ENCODE results near the gene ESR2.
"Not testable (repeated sequence)": the region's sequence is repeated elsewhere in the genome, so short reads cannot be mapped to it uniquely, and the experiment has no call there.

ESR2 gene

DNA sequence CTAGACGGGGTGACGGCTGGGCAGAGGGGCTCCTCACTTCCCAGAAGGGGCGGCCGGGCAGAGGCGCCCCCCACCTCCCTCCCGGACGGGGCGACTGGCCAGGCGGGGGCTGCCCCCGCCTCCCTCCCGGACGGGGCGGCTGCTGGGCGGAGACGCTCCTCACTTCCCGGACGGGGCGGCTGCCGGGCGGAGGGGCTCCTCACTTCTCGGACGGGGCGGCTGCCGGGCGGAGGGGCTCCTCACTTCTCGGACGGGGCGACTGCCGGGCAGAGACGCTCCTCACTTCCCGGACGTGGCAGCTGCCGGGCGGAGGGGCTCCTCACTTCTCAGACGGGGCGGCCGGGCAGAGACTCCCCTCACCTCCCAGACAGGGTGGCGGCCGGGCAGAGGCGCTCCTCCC, 111.3 kb downstream of the ESR2 start:
- not testable (repeated sequence) for H3K4me3 ChIP-seq (ENCODE audit: insufficient read depth in 1 of 2, low read depth in 1 of 2, low read length in 2 of 2); H3K23ac ChIP-seq (ENCODE audit: low read length in 2 of 2); H4K91ac ChIP-seq (ENCODE audit: low read length); H3K9me3 ChIP-seq (ENCODE audit: control insufficient read depth, low read length); DNase-seq; H2BK120ac ChIP-seq (ENCODE audit: low read depth, low read length); H3K4me2 ChIP-seq (ENCODE audit: low read length, poor library complexity, severe bottlenecking); H3K4me1 ChIP-seq (ENCODE audit: control insufficient read depth, insufficient read depth, low read depth, low read length); H3K14ac ChIP-seq (ENCODE audit: low read length in 2 of 2); H2BK12ac ChIP-seq (ENCODE audit: low read length in 2 of 2); H3K9ac ChIP-seq (ENCODE audit: low read length); H3K79me1 ChIP-seq (replicated peaks; ENCODE audit: low read length, poor library complexity, severe bottlenecking); H3K4ac ChIP-seq (ENCODE audit: low read depth in 1 of 2, low read length in 2 of 2); H2BK5ac ChIP-seq (ENCODE audit: low read depth, low read length, poor library complexity, severe bottlenecking); H2AFZ ChIP-seq (ENCODE audit: low read depth, low read length); H3K27ac ChIP-seq (ENCODE audit: low read length, poor library complexity, severe bottlenecking); H3K27me3 ChIP-seq (ENCODE audit: control insufficient read depth in 1 of 2, insufficient read depth in 1 of 2, low read length in 2 of 2); H2AK5ac ChIP-seq (ENCODE audit: low read length, severe bottlenecking); H2BK15ac ChIP-seq (ENCODE audit: low read depth, poor library complexity, severe bottlenecking); H3K18ac ChIP-seq (ENCODE audit: low read depth in 1 of 2, low read length in 2 of 2); H4K8ac ChIP-seq (ENCODE audit: low read length)
- WGBS: 95% methylated on average over 25 of the region's 40 CpGs
- peaks cover 0 to 14% of the 10 kb centered on the region in 2 experiments for H3K36me3 ChIP-seq (ENCODE audit: control insufficient read depth in 1 of 2, insufficient read depth in 2 of 2, low read depth in 1 of 2, low read length in 2 of 2)

DNA sequence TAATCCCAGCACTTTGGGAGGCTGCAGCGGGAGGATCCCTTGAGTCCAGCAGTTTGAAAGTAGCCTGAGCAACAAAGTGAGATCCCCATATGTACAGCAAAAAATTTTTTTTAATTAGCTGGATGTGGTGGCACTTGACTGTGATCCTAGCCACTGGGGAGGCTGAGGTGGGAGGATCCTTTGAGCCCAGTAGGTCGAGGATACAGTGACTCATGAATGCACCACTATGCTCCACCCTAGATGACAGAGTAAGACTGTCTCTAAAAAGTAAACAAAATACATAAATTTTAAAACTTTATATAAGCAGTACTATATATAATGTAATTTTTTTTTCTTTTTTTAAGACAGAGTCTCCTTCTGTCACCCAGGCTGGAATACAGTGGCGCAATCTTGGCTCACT, 115.4 kb downstream of the ESR2 start:
- Histone ChIP-seq H3K4me3 (ENCODE audit: insufficient read depth in 1 of 2, low read depth in 1 of 2, low read length in 2 of 2) (no peak overlapping the region), H2BK5ac (ENCODE audit: low read depth, low read length, poor library complexity, severe bottlenecking) (no peak overlapping the region), H3K27ac (ENCODE audit: low read length, poor library complexity, severe bottlenecking) (no peak overlapping the region)

DNA sequence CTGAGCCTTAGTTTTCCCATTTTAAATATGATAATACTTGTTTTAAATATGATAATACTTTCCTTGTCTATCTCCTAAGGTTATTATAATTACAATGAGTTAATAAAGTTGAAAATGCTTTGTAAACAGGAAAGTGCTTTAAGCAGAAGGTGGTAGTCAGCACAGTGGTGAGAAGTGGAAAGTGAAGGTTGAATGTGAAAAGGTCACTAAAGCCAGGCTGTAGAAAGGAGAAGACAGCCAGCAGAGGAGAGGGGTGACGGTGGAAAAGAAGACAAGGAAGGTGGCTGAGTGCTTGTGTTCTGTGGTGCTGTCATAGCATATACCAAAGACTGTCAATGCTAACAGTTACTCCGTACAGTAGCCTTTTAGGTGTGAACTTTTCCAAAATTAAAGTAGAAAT, 117.8 kb downstream of the ESR2 start:
- H3K4me3 ChIP-seq (ENCODE audit: insufficient read depth in 1 of 2, low read depth in 1 of 2, low read length in 2 of 2): no peak overlapping the region
- no peak overlapping the region for H2AFZ ChIP-seq (ENCODE audit: low read depth, low read length)
- WGBS: 95% methylated on average over 2 of the region's 2 CpGs

More for the DNA sequence above, 115.4 kb downstream of the ESR2 start:
- no peak overlapping the region for H4K91ac ChIP-seq (ENCODE audit: low read length)
- H3K79me1 ChIP-seq (replicated peaks; ENCODE audit: low read length, poor library complexity, severe bottlenecking): no peaks in the 10 kb centered on the region
- no peaks in the 10 kb centered on the region for H3K4me1 ChIP-seq (ENCODE audit: control insufficient read depth, insufficient read depth, low read depth, low read length)
- no peak for DNase-seq
- H2BK12ac ChIP-seq (ENCODE audit: low read length in 2 of 2): no peak overlapping the region
- 100% methylated on average over 2 of the region's 3 CpGs for WGBS
- no peak overlapping the region for H3K4ac ChIP-seq (ENCODE audit: low read depth in 1 of 2, low read length in 2 of 2)
- H3K36me3 ChIP-seq (ENCODE audit: control insufficient read depth in 1 of 2, insufficient read depth in 2 of 2, low read depth in 1 of 2, low read length in 2 of 2): peaks cover 0 to 7% of the 10 kb centered on the region in 2 experiments
- no peak overlapping the region for H3K23ac ChIP-seq (ENCODE audit: low read length in 2 of 2)
- no peaks in the 10 kb centered on the region for H3K9me3 ChIP-seq (ENCODE audit: control insufficient read depth, low read length)
- H4K8ac ChIP-seq (ENCODE audit: low read length): no peak overlapping the region
- H3K27me3 ChIP-seq (ENCODE audit: control insufficient read depth in 1 of 2, insufficient read depth in 1 of 2, low read length in 2 of 2): no peaks in the 10 kb centered on the region
- H2AK5ac ChIP-seq (ENCODE audit: low read length, severe bottlenecking): no peak overlapping the region
- no peak overlapping the region for H2AFZ ChIP-seq (ENCODE audit: low read depth, low read length)
- H3K14ac ChIP-seq (ENCODE audit: low read length in 2 of 2): no peak overlapping the region
- no peak overlapping the region for H2BK120ac ChIP-seq (ENCODE audit: low read depth, low read length)
- peak overlapping the region in 1 of 2 experiments; percentile 12 for H3K18ac ChIP-seq (ENCODE audit: low read depth in 1 of 2, low read length in 2 of 2)
- H3K4me2 ChIP-seq (ENCODE audit: low read length, poor library complexity, severe bottlenecking): no peak overlapping the region
- no peak overlapping the region for H2BK15ac ChIP-seq (ENCODE audit: low read depth, poor library complexity, severe bottlenecking)
- H3K9ac ChIP-seq (ENCODE audit: low read length): no peak overlapping the region

DNA sequence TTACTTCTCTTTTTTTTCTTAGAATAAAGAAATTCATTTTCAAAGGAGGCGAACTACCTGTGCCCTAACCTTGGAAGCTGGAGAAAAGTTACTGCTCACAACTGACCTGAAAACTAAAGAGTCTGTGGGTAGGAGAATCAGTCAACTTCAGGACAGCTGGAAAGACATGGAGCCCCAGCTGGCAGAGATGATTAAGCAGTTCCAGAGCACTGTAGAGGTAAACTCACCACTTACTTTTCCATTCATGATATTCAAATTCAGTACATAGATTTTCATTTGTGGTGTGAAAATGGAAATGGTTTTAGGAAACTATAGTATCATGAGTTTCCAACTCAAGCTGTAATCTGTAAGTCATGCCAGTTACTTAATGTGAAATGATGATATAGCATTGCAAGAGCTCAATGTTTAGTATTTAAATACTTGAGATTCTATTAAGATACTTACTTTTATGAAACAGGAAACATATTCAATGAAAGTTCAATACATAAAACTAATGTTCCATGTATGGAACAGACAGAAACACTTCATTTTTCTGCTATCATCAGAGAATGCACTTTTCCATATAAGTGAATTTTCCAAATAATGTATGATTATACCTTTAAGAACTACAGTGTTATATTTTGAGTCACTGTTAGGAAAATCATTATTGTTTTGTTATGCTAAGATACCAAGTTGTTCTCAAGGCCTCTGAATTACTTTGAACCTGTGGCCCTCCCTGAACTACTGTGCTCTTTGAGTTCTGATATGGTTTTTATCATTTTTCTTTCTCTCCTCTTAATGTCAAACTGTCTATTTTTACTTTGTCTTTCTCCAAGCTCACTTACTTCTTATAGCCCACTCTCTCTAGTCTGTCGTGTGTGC, 119.0 kb downstream of the ESR2 start:
- 100% methylated on average over 1 of the region's 2 CpGs for WGBS
- Histone ChIP-seq H2BK12ac (ENCODE audit: low read length in 2 of 2) (no peak overlapping the region), H3K4me1 (ENCODE audit: control insufficient read depth, insufficient read depth, low read depth, low read length) (no peaks in the 10 kb centered on the region), H2BK5ac (ENCODE audit: low read depth, low read length, poor library complexity, severe bottlenecking) (no peak overlapping the region), H3K18ac (ENCODE audit: low read depth in 1 of 2, low read length in 2 of 2) (no peak overlapping the region), H3K79me1 (replicated peaks; ENCODE audit: low read length, poor library complexity, severe bottlenecking) (no peaks in the 10 kb centered on the region), H4K91ac (ENCODE audit: low read length) (no peak overlapping the region), H2AFZ (ENCODE audit: low read depth, low read length) (no peak overlapping the region), H3K36me3 (ENCODE audit: control insufficient read depth in 1 of 2, insufficient read depth in 2 of 2, low read depth in 1 of 2, low read length in 2 of 2) (peaks cover 0 to 18% of the 10 kb centered on the region in 2 experiments), H3K14ac (ENCODE audit: low read length in 2 of 2) (no peak overlapping the region), H3K4ac (ENCODE audit: low read depth in 1 of 2, low read length in 2 of 2) (no peak overlapping the region), H3K27ac (ENCODE audit: low read length, poor library complexity, severe bottlenecking) (no peak overlapping the region), H2AK5ac (ENCODE audit: low read length, severe bottlenecking) (no peak overlapping the region), H2BK15ac (ENCODE audit: low read depth, poor library complexity, severe bottlenecking) (no peak overlapping the region), H4K8ac (ENCODE audit: low read length) (no peak overlapping the region), H2BK120ac (ENCODE audit: low read depth, low read length) (no peak overlapping the region), H3K27me3 (ENCODE audit: control insufficient read depth in 1 of 2, insufficient read depth in 1 of 2, low read length in 2 of 2) (no peaks in the 10 kb centered on the region), H3K4me3 (ENCODE audit: insufficient read depth in 1 of 2, low read depth in 1 of 2, low read length in 2 of 2) (no peak overlapping the region), H3K4me2 (ENCODE audit: low read length, poor library complexity, severe bottlenecking) (no peak overlapping the region), H3K9ac (ENCODE audit: low read length) (no peak overlapping the region), H3K23ac (ENCODE audit: low read length in 2 of 2) (no peak overlapping the region), H3K9me3 (ENCODE audit: control insufficient read depth, low read length) (no peaks in the 10 kb centered on the region)
- no peak for DNase-seq

More for the DNA sequence above, 117.8 kb downstream of the ESR2 start:
- Histone ChIP-seq H3K9me3 (ENCODE audit: control insufficient read depth, low read length) (no peaks in the 10 kb centered on the region), H3K14ac (ENCODE audit: low read length in 2 of 2) (no peak overlapping the region), H3K27ac (ENCODE audit: low read length, poor library complexity, severe bottlenecking) (no peak overlapping the region), H4K91ac (ENCODE audit: low read length) (no peak overlapping the region), H3K4me1 (ENCODE audit: control insufficient read depth, insufficient read depth, low read depth, low read length) (no peaks in the 10 kb centered on the region), H3K9ac (ENCODE audit: low read length) (no peak overlapping the region), H3K79me1 (replicated peaks; ENCODE audit: low read length, poor library complexity, severe bottlenecking) (no peaks in the 10 kb centered on the region), H2BK120ac (ENCODE audit: low read depth, low read length) (no peak overlapping the region), H2BK15ac (ENCODE audit: low read depth, poor library complexity, severe bottlenecking) (no peak overlapping the region), H3K4ac (ENCODE audit: low read depth in 1 of 2, low read length in 2 of 2) (no peak overlapping the region), H2AK5ac (ENCODE audit: low read length, severe bottlenecking) (no peak overlapping the region), H2BK5ac (ENCODE audit: low read depth, low read length, poor library complexity, severe bottlenecking) (no peak overlapping the region), H4K8ac (ENCODE audit: low read length) (no peak overlapping the region), H3K36me3 (ENCODE audit: control insufficient read depth in 1 of 2, insufficient read depth in 2 of 2, low read depth in 1 of 2, low read length in 2 of 2) (peaks cover 0 to 14% of the 10 kb centered on the region in 2 experiments), H2BK12ac (ENCODE audit: low read length in 2 of 2) (no peak overlapping the region), H3K23ac (ENCODE audit: low read length in 2 of 2) (no peak overlapping the region), H3K27me3 (ENCODE audit: control insufficient read depth in 1 of 2, insufficient read depth in 1 of 2, low read length in 2 of 2) (no peaks in the 10 kb centered on the region), H3K4me2 (ENCODE audit: low read length, poor library complexity, severe bottlenecking) (no peak overlapping the region), H3K18ac (ENCODE audit: low read depth in 1 of 2, low read length in 2 of 2) (no peak overlapping the region)
- no peak for DNase-seq
